ENCODE data around the gene RIPK4. TPM values are rescaled to one million over a fixed set of nuclear protein-coding genes. Genes with fewer than 3 reads are reported as not detected.

Gene RIPK4
- total RNA-seq, 3 donors from 2014 or later, result 15.7 to 30.3 TPM; not detected in 1

- H3K27ac ChIP-seq, result no peak overlapping the region
- H3K27me3 ChIP-seq, result peaks cover 0 to 29% of the 10 kb centered on the region in 2 donors
- no peaks in the 10 kb centered on the region for H3K4me1 ChIP-seq
These were observed 3.1 kb upstream of the RIPK4 start for GRCh38 chr21:41769933-41770332.

GRCh38 chr21:41769521-41769920, 2.7 kb upstream of the RIPK4 start:
- Histone ChIP-seq H3K4me1 (no peaks in the 10 kb centered on the region), H3K27me3 (peaks cover 0 to 29% of the 10 kb centered on the region in 2 donors), H3K27ac (no peak overlapping the region), H3K36me3 (no peaks in the 10 kb centered on the region), H3K9me3 (no peaks in the 10 kb centered on the region), H3K4me3 (no peak overlapping the region)
- TF ChIP-seq POLR2AphosphoS5 (IDR thresholded peaks at IDR 0.05) (no peak), CTCF (IDR thresholded peaks at IDR 0.05) (no peak), POLR2A (IDR thresholded peaks at IDR 0.05) (no peak)
- intact Hi-C loops (cut with DNase I; ENCODE audit: low total_unique reads), result no loop called here
- DNase-seq (ENCODE audit: low spot score in 2 of 2), result peak in 1 of 2 donors; percentile 38

More at GRCh38 chr21:41769933-41770332, 3.1 kb upstream of the RIPK4 start:
- peak in 1 of 2 donors; percentile 2 for DNase-seq (ENCODE audit: low spot score in 2 of 2)
- H3K36me3 ChIP-seq, result no peaks in the 10 kb centered on the region
- H3K4me3 ChIP-seq, result no peak overlapping the region
- no peaks in the 10 kb centered on the region for H3K9me3 ChIP-seq
- TF ChIP-seq POLR2AphosphoS5 (IDR thresholded peaks at IDR 0.05), result no peak
- no peak for TF ChIP-seq POLR2A (IDR thresholded peaks at IDR 0.05)
- no peak for TF ChIP-seq CTCF (IDR thresholded peaks at IDR 0.05)
- intact Hi-C loops (cut with DNase I; ENCODE audit: low total_unique reads), result no loop called here

- H3K4me3 ChIP-seq, result peak overlapping the region in 2 of 3 donors; percentile 58 to 79
- TF ChIP-seq CTCF (IDR thresholded peaks at IDR 0.05) (no peak), POLR2AphosphoS5 (IDR thresholded peaks at IDR 0.05) (no peak), POLR2A (IDR thresholded peaks at IDR 0.05) (no peak)
- intact Hi-C loops (cut with DNase I; ENCODE audit: low total_unique reads), result no loop called here
- H3K36me3 ChIP-seq, result no peaks in the 10 kb centered on the region
- no peaks in the 10 kb centered on the region for H3K4me1 ChIP-seq
- H3K9me3 ChIP-seq, result no peaks in the 10 kb centered on the region
- peaks cover 0 to 29% of the 10 kb centered on the region in 2 donors for H3K27me3 ChIP-seq
- peak overlapping the region; percentile 48 to 92 for H3K27ac ChIP-seq
- peak in 1 of 2 donors; percentile 48 for DNase-seq (ENCODE audit: low spot score in 2 of 2)
These were observed 2.3 kb upstream of the RIPK4 start for GRCh38 chr21:41769111-41769510.

- no peaks in the 10 kb centered on the region for H3K9me3 ChIP-seq
- no peaks in the 10 kb centered on the region for H3K36me3 ChIP-seq
- no peak for TF ChIP-seq POLR2AphosphoS5 (IDR thresholded peaks at IDR 0.05)
- peak in 1 of 3 donors; percentile 18 for TF ChIP-seq CTCF (IDR thresholded peaks at IDR 0.05)
- no peaks in the 10 kb centered on the region for H3K4me1 ChIP-seq
- H3K4me3 ChIP-seq, result peak overlapping the region in 2 of 3 donors; percentile 58 to 79
- intact Hi-C loops (cut with DNase I; ENCODE audit: low total_unique reads), result no loop called here
- peak overlapping the region; percentile 48 to 92 for H3K27ac ChIP-seq
- peaks cover 0 to 29% of the 10 kb centered on the region in 2 donors for H3K27me3 ChIP-seq
- peak in 1 of 2 donors; percentile 51 for DNase-seq (ENCODE audit: low spot score in 2 of 2)
These were observed 1.7 kb upstream of the RIPK4 start for GRCh38 chr21:41768437-41769042.

GRCh38 chr21:41767606-41768436, 969 bp upstream of the RIPK4 start:
- no peak for DNase-seq (ENCODE audit: low spot score in 2 of 2)
- Histone ChIP-seq H3K27me3 (peaks cover 0 to 29% of the 10 kb centered on the region in 2 donors), H3K9me3 (no peaks in the 10 kb centered on the region), H3K4me3 (peak overlapping the region in 2 of 3 donors; percentile 58 to 79), H3K27ac (peak overlapping the region; percentile 67 to 92), H3K36me3 (no peaks in the 10 kb centered on the region), H3K4me1 (no peaks in the 10 kb centered on the region)
- intact Hi-C loops (cut with DNase I; ENCODE audit: low total_unique reads), result no loop called here
- TF ChIP-seq POLR2AphosphoS5 (IDR thresholded peaks at IDR 0.05), result no peak
- TF ChIP-seq CTCF (IDR thresholded peaks at IDR 0.05), result no peak
- TF ChIP-seq POLR2A (IDR thresholded peaks at IDR 0.05), result no peak

Data from breast epithelium (tissue), 4 donors.